Progenitor cell of endocrine pancreas (in vitro differentiated cells): Measurements from ENCODE around the gene KCNK7. TPM values are rescaled to one million over a fixed set of nuclear protein-coding genes. Genes with fewer than 3 reads are reported as not detected.

Experiments used
- DNase-seq: peaks from one replicate; pipeline ENCODE4 v3.0.0; 2021; ENCODE audit warnings: low spot score; ENCODE audit not compliant: unreplicated experiment
- H3K27ac Mint-ChIP-seq: 2 replicates; pipeline ENCODE4 v1.8.0; 2021; ENCODE audit warnings: mild to moderate bottlenecking, moderate library complexity, mixed read lengths
- H3K27me3 Mint-ChIP-seq: 2 replicates; pipeline ENCODE4 v1.8.0; 2021; ENCODE audit warnings: mixed read lengths
- H3K36me3 Mint-ChIP-seq: 2 replicates; pipeline ENCODE4 v1.8.0; 2022; ENCODE audit warnings: mixed read lengths; ENCODE audit not compliant: insufficient read depth
- H3K4me1 Mint-ChIP-seq: 2 replicates; pipeline ENCODE4 v1.8.0; 2021; ENCODE audit warnings: low read depth, mixed read lengths
- H3K4me3 Mint-ChIP-seq: 2 replicates; pipeline ENCODE4 v1.8.0; 2021; ENCODE audit warnings: low read depth, mild to moderate bottlenecking, moderate library complexity, mixed read lengths
- H3K9me3 Mint-ChIP-seq: 2 replicates; pipeline ENCODE4 v1.8.0; 2021; ENCODE audit warnings: low read depth, mixed read lengths
- total RNA-seq: library from RNA; stranded (reverse); gene quantifications from 2 replicates; pipeline ENCODE4 v1.2.1, GENCODE V29; 2021
- TF ChIP-seq, protein P1 (sequence below): fragments of 200-600 bp; sonication (generic); IDR thresholded peaks from one replicate; pipeline ENCODE4 v1.5.0; 2021; ENCODE audit warnings: antibody characterized with exemption, mild to moderate bottlenecking; ENCODE audit not compliant: unreplicated experiment

KCNK7 gene
- total RNA-seq, 1 donor from 2014 or later: 1.7 TPM

DNA sequence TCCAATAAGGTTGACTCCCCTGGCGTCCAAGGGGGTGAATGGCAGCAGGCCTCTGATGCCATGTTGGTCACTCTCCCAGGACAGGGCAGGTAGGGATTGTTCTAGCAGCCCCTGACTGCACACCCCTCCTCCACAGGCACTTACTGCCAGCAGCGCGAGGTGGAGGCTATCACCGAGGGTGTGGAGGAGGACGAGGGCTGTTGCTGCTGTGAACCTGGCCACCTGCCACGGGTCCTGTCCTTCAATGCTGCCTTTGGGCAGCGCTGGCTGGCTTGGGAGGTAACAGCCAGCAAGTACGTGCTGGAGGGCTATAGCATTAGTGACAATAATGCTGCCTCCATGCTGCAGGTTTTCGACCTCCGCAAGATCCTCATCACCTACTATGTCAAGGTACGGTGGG, 34.6 kb upstream of the KCNK7 start:
- Mint-ChIP-seq H3K4me3 (no peak overlapping the region), H3K4me1 (no peaks in the 10 kb centered on the region), H3K36me3 (peaks cover 5% of the 10 kb centered on the region), H3K27ac (no peak overlapping the region), H3K9me3 (no peaks in the 10 kb centered on the region), H3K27me3 (no peaks in the 10 kb centered on the region)
- no peak for DNase-seq
- TF ChIP-seq, protein P1, sequence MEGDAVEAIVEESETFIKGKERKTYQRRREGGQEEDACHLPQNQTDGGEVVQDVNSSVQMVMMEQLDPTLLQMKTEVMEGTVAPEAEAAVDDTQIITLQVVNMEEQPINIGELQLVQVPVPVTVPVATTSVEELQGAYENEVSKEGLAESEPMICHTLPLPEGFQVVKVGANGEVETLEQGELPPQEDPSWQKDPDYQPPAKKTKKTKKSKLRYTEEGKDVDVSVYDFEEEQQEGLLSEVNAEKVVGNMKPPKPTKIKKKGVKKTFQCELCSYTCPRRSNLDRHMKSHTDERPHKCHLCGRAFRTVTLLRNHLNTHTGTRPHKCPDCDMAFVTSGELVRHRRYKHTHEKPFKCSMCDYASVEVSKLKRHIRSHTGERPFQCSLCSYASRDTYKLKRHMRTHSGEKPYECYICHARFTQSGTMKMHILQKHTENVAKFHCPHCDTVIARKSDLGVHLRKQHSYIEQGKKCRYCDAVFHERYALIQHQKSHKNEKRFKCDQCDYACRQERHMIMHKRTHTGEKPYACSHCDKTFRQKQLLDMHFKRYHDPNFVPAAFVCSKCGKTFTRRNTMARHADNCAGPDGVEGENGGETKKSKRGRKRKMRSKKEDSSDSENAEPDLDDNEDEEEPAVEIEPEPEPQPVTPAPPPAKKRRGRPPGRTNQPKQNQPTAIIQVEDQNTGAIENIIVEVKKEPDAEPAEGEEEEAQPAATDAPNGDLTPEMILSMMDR: no peak

DNA sequence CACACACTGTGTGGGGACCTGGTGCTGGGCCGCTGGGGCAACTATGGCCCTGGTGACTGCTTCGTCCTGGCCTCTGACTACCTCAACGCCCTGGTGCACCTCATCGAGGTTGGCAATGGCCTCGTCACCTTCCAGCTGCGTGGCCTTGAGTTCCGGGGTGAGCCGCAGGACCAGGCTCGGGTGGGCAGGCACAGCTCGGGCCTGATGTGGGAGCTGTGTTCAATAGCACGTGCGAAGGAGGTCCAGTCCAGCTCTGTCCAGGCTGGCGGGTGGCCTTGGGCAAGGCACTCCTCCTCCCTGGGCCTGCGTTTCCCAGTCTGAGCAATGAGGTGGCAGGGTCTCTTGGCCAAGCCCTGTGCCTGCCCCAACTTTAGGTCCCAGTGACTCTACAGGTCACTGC, 34.0 kb upstream of the KCNK7 start:
- no peak overlapping the region for H3K4me3 Mint-ChIP-seq
- peaks cover 5% of the 10 kb centered on the region for H3K36me3 Mint-ChIP-seq
- H3K27ac Mint-ChIP-seq: no peak overlapping the region
- TF ChIP-seq, protein P1: no peak
- H3K4me1 Mint-ChIP-seq: no peaks in the 10 kb centered on the region
- H3K27me3 Mint-ChIP-seq: no peaks in the 10 kb centered on the region
- DNase-seq: no peak
- no peaks in the 10 kb centered on the region for H3K9me3 Mint-ChIP-seq

DNA sequence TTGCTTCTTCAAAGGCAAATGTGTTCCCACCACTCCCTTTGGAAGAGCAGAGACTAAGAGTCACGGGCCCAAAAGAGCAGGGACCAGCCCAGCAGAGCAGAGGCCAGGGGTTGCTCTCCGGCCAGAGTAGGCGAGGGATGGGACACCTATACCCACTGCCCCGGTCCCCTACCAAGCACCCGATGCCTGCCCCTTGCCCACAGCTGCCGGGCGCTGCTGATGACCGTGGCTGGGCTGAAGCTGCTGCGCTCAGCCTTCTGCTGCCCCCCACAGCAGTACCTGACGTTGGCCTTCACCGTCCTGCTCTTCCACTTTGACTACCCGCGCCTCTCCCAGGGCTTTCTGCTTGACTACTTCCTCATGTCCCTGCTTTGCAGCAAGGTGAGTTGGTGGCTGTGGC, 31.6 kb upstream of the KCNK7 start:
- Mint-ChIP-seq H3K4me1 (no peaks in the 10 kb centered on the region), H3K9me3 (no peaks in the 10 kb centered on the region), H3K36me3 (peaks cover 6% of the 10 kb centered on the region), H3K4me3 (no peak overlapping the region), H3K27ac (no peak overlapping the region), H3K27me3 (no peaks in the 10 kb centered on the region)
- no peak for DNase-seq
- TF ChIP-seq, protein P1: no peak

DNA sequence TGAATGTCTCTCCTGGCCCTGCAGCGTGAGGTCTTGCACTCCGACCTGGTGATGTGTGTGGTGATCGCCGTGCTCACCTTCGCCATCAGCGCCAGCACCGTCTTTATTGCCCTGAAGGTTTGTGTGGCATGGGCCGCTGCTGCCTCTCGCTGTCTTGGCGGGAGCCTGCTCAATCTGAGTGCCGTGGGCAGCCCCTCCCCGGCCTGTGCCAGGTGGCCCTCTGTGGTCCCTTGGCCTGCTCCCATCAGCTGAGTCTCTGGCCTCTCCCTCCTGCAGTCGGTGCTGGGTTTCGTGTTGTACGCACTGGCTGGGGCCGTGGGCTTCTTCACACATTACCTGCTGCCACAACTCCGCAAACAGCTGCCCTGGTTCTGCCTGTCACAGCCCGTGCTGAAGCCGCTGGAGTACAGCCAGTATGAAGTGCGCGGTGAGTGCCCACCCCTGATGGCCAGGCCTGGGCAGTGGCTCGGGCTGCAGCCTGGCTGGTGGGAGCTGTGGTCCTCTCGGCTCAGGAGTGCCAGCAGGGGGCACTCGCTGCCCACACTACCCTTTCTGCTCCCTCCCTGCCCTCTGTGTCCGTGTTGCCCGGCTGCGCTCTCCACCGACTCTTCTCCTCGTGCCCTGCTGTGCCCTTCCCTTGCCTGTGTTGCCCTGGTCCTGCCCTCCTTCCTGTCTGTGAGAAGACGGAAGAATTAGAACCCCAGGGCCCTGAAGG, 30.2 kb upstream of the KCNK7 start:
- Mint-ChIP-seq H3K27me3 (no peaks in the 10 kb centered on the region), H3K9me3 (no peaks in the 10 kb centered on the region), H3K4me3 (no peak overlapping the region), H3K27ac (no peak overlapping the region), H3K4me1 (no peaks in the 10 kb centered on the region), H3K36me3 (peaks cover 6% of the 10 kb centered on the region)
- TF ChIP-seq, protein P1: peak; percentile 58
- no peak for DNase-seq

DNA sequence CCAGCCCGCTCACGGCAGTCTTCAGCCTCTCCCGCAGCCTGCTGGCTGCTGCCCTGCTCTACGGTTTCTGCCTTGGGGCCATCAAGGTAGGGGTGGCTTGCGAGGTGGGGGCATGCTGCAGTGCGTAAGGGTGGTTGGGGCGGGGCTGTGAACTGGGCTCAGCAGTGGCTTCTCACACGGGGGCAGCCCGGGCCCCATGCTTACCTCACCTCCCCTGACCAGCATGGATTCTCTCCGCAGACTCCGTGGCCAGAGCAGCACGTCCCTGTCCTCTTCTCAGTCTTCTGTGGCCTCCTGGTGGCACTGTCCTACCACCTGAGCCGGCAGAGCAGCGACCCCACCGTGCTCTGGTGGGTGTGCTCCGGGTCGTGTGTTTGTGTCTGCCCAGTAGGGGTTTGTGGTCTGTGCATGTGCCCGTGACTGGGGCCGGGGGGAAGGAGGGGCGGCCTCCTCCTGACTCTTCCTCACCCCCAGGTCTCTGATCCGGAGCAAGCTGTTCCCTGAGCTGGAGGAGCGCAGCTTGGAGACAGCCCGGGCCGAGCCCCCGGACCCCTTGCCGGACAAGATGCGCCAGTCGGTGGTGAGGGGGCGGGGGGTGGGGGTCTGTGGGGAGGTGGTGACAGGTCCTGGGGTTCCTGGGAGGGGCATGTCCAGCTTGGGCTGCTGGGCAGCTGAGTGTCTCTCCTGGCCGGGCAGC, 29.5 kb upstream of the KCNK7 start:
- Mint-ChIP-seq H3K36me3 (peaks cover 6% of the 10 kb centered on the region), H3K9me3 (no peaks in the 10 kb centered on the region), H3K4me3 (no peak overlapping the region), H3K4me1 (no peaks in the 10 kb centered on the region), H3K27me3 (no peaks in the 10 kb centered on the region), H3K27ac (no peak overlapping the region)
- TF ChIP-seq, protein P1: no peak
- no peak for DNase-seq
